NB4 (cell line): ENCODE results near the gene GRIA1.

Source experiments
- MAX ChIP-seq: IDR thresholded peaks from 2 replicates; pipeline ENCODE4 v1.6.1; 2011; ENCODE audit warnings: low read depth, low read length
- TF ChIP-seq, protein P1 (sequence below): IDR thresholded peaks from one replicate; pipeline ENCODE4 v1.5.1; 2012; ENCODE audit warnings: low read depth, low read length

GRCh38 chr5:153485641-153486040 is 4.8 kb upstream of the GRIA1 start:
- TF ChIP-seq MAX, result no peak
- TF ChIP-seq, protein P1, sequence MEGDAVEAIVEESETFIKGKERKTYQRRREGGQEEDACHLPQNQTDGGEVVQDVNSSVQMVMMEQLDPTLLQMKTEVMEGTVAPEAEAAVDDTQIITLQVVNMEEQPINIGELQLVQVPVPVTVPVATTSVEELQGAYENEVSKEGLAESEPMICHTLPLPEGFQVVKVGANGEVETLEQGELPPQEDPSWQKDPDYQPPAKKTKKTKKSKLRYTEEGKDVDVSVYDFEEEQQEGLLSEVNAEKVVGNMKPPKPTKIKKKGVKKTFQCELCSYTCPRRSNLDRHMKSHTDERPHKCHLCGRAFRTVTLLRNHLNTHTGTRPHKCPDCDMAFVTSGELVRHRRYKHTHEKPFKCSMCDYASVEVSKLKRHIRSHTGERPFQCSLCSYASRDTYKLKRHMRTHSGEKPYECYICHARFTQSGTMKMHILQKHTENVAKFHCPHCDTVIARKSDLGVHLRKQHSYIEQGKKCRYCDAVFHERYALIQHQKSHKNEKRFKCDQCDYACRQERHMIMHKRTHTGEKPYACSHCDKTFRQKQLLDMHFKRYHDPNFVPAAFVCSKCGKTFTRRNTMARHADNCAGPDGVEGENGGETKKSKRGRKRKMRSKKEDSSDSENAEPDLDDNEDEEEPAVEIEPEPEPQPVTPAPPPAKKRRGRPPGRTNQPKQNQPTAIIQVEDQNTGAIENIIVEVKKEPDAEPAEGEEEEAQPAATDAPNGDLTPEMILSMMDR, result no peak
